Ectodermal cell (in vitro differentiated cells): ENCODE results near the gene DDX28.
"Not testable (repeated sequence)": the region's sequence is repeated elsewhere in the genome, so short reads cannot be mapped to it uniquely, and the experiment has no call there.

Experiments used
- H3K27ac ChIP-seq: 2 replicates; pipeline ENCODE4 v1.7.0; 2013; ENCODE audit warnings: mild to moderate bottlenecking, low read depth, low read length; ENCODE audit not compliant: insufficient read depth, poor library complexity, severe bottlenecking
- H3K27me3 ChIP-seq: 2 replicates; pipeline ENCODE4 v1.7.0; 2013; ENCODE audit warnings: mild to moderate bottlenecking, low read length; ENCODE audit not compliant: insufficient read depth, control insufficient read depth, poor library complexity, severe bottlenecking
- H3K36me3 ChIP-seq: one replicate; pipeline ENCODE4 v1.7.0; 2013; ENCODE audit warnings: low read length; ENCODE audit not compliant: control insufficient read depth, insufficient read depth
- H3K4me1 ChIP-seq: one replicate; pipeline ENCODE4 v1.7.0; 2013; ENCODE audit warnings: low read length; ENCODE audit not compliant: control insufficient read depth, insufficient read depth
- H3K4me3 ChIP-seq: 2 replicates; pipeline ENCODE4 v1.7.0; 2013; ENCODE audit warnings: low read depth, low read length, control low read depth; ENCODE audit not compliant: insufficient read depth
- H3K9me3 ChIP-seq: 2 replicates; pipeline ENCODE4 v1.7.0; 2013; ENCODE audit warnings: mild to moderate bottlenecking, low read length, moderate library complexity; ENCODE audit not compliant: control insufficient read depth
- WGBS, 2 experiments: methylation state at CpG; one replicate each; pipeline ENCODE4 v1.1.7; 2013; ENCODE audit warnings: missing lambda C conversion rate in 2 of 2; 5-methylcytosine and 5-hydroxymethylcytosine counted together

The DDX28 gene

DNA sequence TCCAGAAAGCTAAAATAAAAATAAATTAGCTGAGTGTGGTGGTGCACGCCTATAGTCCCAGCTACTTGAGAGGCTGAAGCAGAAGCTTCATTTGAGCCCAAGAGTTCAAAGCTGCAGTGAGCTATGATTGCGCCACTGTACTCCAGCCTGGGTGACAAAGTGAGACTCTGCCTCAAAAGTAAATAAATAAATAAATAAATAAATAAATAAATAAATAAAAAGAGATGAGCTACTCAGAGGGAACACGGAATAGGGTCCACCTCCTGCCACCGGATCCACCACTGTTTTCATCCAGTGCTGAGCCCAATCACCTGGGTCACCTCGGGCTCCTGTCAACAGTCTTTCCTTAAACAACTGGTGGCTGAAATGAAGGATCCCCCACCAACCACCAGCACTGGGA lies 36.1 kb downstream of the DDX28 start:
- Histone ChIP-seq H3K9me3 (no peaks in the 10 kb centered on the region), H3K27me3 (no peaks in the 10 kb centered on the region), H3K36me3 (no peaks in the 10 kb centered on the region), H3K4me1 (no peaks in the 10 kb centered on the region), H3K4me3 (no peak overlapping the region), H3K27ac (no peak overlapping the region)
- 90 to 92% methylated on average over 5 of the region's 5 CpGs for WGBS, 2 experiments

- H3K4me1 ChIP-seq: no peaks in the 10 kb centered on the region
- no peak overlapping the region for H3K4me3 ChIP-seq
- no peak overlapping the region for H3K27ac ChIP-seq
- H3K9me3 ChIP-seq: no peaks in the 10 kb centered on the region
- H3K36me3 ChIP-seq: no peaks in the 10 kb centered on the region
- no peaks in the 10 kb centered on the region for H3K27me3 ChIP-seq
- WGBS, 2 experiments: 95 to 96% methylated on average over 46 to 49 of the region's 49 CpGs
Observed at GRCh38 chr16:67982011-67982696, 40.9 kb downstream of the DDX28 start.

DNA sequence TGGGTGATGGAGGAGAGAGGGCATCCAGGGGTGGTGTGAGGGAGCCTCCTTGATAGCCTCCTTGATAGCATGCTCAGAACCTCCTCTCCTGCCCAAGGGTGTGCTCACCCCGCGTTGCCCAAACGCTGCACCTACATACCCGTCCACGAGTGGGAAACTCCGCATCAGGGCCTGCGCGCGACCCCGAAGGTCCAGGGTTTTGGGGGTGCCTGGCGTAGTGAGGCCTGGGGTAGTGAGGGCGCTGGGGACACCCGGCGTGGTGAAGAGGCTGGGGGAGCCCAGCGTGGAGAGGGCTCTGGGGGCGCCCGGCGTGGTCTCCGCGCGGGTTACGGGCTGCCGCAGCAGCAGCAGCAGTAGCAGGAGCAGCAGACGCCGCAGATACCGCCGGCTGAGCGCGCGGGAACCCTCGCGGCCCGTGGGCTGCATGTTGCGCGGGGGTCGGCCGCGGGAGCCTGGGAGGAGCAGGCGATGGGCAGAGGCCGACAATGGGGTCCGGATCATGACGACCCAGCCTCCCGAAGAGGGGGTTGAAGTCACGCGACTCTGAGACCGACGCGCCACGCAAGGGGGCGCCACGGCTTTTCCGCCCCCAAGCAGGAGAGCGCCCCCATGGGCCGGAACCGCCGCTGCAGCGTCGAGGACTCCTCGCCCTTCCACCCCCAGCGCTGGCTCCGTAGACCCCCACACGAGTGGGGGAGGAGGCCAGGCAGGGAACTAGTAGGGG lies 42.9 kb downstream of the DDX28 start, which contains the start of gene DPEP3:
Gene DPEP3 (minus strand): TSS at position 545 of the 724 bp plus-strand sequence. CDS start 119 bp downstream, at position 426.
- WGBS, 2 experiments: 93 to 94% methylated on average over 62 of the region's 62 CpGs
- no peaks in the 10 kb centered on the region for H3K36me3 ChIP-seq
- H3K4me3 ChIP-seq: no peak within 1 kb of the TSS
- no peaks in the 10 kb centered on the region for H3K27me3 ChIP-seq
- no peaks in the 10 kb centered on the region for H3K4me1 ChIP-seq
- H3K9me3 ChIP-seq: no peaks in the 10 kb centered on the region
- H3K27ac ChIP-seq: no peak within 1 kb of the TSS

- 83 to 85% methylated on average over 9 of the region's 9 CpGs for WGBS, 2 experiments
Observed at GRCh38 chr16:67977469-67978227, 45.4 kb downstream of the DDX28 start.

DNA sequence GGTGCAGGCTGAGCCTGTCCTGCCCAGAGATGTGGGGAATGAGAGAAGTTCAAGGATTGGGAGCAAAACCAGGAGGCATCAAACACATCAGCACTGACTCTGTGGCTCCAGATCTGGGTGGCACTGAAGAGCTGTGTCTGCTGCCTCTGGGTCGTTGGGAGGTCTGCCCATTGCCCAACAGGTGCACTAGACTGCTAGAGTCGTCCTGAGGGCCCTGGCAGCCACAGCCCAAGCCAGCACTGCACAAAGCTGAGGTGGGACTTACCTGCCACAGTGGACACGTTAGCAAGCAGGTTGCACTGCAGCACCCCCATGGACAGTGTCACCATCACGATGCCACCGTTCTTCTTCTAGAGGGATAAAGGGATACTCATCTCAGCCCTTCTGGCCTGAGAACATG lies 46.0 kb downstream of the DDX28 start:
- Histone ChIP-seq H3K36me3 (no peaks in the 10 kb centered on the region), H3K4me3 (no peak overlapping the region), H3K27ac (no peak overlapping the region), H3K27me3 (no peaks in the 10 kb centered on the region), H3K4me1 (no peaks in the 10 kb centered on the region), H3K9me3 (no peaks in the 10 kb centered on the region)
- 74 to 78% methylated on average over 5 of the region's 5 CpGs for WGBS, 2 experiments

More at GRCh38 chr16:67977469-67978227, 45.4 kb downstream of the DDX28 start:
- no peaks in the 10 kb centered on the region for H3K36me3 ChIP-seq
- no peak overlapping the region for H3K4me3 ChIP-seq
- no peaks in the 10 kb centered on the region for H3K4me1 ChIP-seq
- no peaks in the 10 kb centered on the region for H3K9me3 ChIP-seq
- H3K27me3 ChIP-seq: no peaks in the 10 kb centered on the region
- no peak overlapping the region for H3K27ac ChIP-seq

- WGBS, 2 experiments: 90 to 92% methylated on average over 2 of the region's 2 CpGs
- Histone ChIP-seq H3K27me3 (no peaks in the 10 kb centered on the region), H3K36me3 (no peaks in the 10 kb centered on the region), H3K4me3 (no peak overlapping the region), H3K9me3 (no peaks in the 10 kb centered on the region), H3K27ac (no peak overlapping the region), H3K4me1 (no peaks in the 10 kb centered on the region)
Observed at GRCh38 chr16:67976205-67976604, 46.8 kb downstream of the DDX28 start.

DNA sequence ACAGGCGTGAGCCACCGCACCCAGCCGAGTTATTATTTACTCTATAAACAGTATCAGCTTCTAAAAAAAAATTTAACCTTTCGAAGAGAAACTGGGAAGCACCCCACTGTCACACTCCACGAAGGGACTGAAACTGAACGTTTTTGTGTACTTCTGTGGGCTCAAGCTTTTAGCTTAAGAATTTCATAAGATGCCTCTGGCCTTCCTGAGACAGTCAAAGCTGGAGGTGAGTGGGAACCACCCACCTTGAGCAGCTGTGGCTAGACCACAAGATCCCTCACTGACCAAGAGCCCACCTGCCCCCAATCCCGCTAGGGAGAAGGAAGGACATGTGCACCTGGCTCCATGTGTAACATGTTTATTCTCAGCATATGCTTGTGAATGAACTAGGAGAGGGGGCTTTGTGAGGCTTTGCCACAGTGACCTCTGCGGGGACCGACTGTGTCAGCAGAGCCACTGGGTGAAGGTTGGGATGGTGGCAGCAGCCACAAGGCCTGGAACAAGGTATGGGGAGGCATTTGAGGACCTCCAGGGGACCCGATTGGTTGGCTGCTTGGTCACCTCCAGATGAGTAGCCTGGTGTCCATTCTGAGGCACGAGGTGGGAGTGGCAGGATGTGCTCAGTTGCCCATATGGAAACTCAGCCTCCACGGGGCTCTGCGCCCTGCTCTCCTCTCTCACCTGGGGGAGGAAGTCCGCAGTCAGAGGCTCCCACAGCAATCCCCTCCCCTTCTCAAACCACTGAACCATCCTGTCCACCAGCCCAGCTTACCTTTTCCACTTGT lies 47.5 kb downstream of the DDX28 start:
- no peaks in the 10 kb centered on the region for H3K36me3 ChIP-seq
- no peak overlapping the region for H3K27ac ChIP-seq
- no peaks in the 10 kb centered on the region for H3K4me1 ChIP-seq
- WGBS, 2 experiments: 89 to 91% methylated on average over 14 of the region's 14 CpGs
- H3K4me3 ChIP-seq: no peak overlapping the region
- no peaks in the 10 kb centered on the region for H3K9me3 ChIP-seq
- H3K27me3 ChIP-seq: no peaks in the 10 kb centered on the region

GRCh38 chr16:67972285-67972684 lies 50.7 kb downstream of the DDX28 start:
- WGBS, 2 experiments: 88 to 91% methylated on average over 7 of the region's 7 CpGs

GRCh38 chr16:67971111-67971510 lies 51.9 kb downstream of the DDX28 start:
- Histone ChIP-seq H3K9me3 (no peaks in the 10 kb centered on the region), H3K4me3 (no peak overlapping the region), H3K27me3 (peaks cover 21% of the 10 kb centered on the region), H3K4me1 (peaks cover 10% of the 10 kb centered on the region), H3K36me3 (no peaks in the 10 kb centered on the region), H3K27ac (no peak overlapping the region)
- WGBS, 2 experiments: 93 to 94% methylated on average over 9 of the region's 9 CpGs

More at GRCh38 chr16:67972285-67972684, 50.7 kb downstream of the DDX28 start:
- H3K9me3 ChIP-seq, H3K36me3 ChIP-seq, H3K27ac ChIP-seq, H3K4me3 ChIP-seq, H3K4me1 ChIP-seq: not testable (repeated sequence)
- H3K27me3 ChIP-seq: peaks cover 18% of the 10 kb centered on the region
